Transverse colon (tissue), 4 donors: ENCODE measurements around the gene GPX7. TPM values are rescaled to one million over a fixed set of nuclear protein-coding genes. Genes with fewer than 3 reads are reported as not detected.

Experiments
- DNase-seq: peaks from one replicate; pipeline ENCODE4 v3.0.0-alpha.2; 2019
- H3K27ac ChIP-seq, 4 donors: fragments of 200-600 bp; sonication (generic); 2 replicates each; pipeline ENCODE4 v1.5.1; 2016 to 2018; ENCODE audit warnings: inconsistent platforms in 4 of 4
- H3K27me3 ChIP-seq: fragments of 200-600 bp; sonication (generic); 2 replicates; pipeline ENCODE4 v1.5.1; 2017; ENCODE audit warnings: inconsistent platforms
- H3K36me3 ChIP-seq, 4 donors: fragments of 200-600 bp; sonication (generic); 2 replicates each; pipeline ENCODE4 v1.5.1; 2017 to 2019; ENCODE audit warnings: inconsistent platforms in 4 of 4
- H3K4me1 ChIP-seq, 4 donors: fragments of 200-600 bp; sonication (generic); 2 replicates each; pipeline ENCODE4 v1.5.1; 2017 to 2020; ENCODE audit warnings: inconsistent platforms in 4 of 4
- H3K4me3 ChIP-seq, 4 donors: fragments of 200-600 bp; sonication (generic); 1 replicate in 1 of 4; 2 replicates in 3 of 4; pipeline versions ENCODE4 v1.5.1 to v1.6.1; 2017 to 2019; ENCODE audit warnings: inconsistent platforms in 4 of 4
- H3K9me3 ChIP-seq, 2 donors: fragments of 200-600 bp; sonication (generic); 2 replicates each; pipeline ENCODE4 v1.5.1; 2017 to 2019; ENCODE audit warnings: inconsistent platforms in 2 of 2
- EP300 ChIP-seq: sonication (generic); formaldehyde crosslinking; IDR thresholded peaks from one replicate; pipeline ENCODE4 v1.6.1; 2017; ENCODE audit warnings: antibody characterized with exemption, low read depth
- POLR2A ChIP-seq: fragments of 450-650 bp; IDR thresholded peaks from one replicate; pipeline ENCODE4 v1.6.1; 2016; ENCODE audit warnings: antibody characterized with exemption, mild to moderate bottlenecking, moderate library complexity
- POLR2AphosphoS5 ChIP-seq, 3 donors: sonication (generic); formaldehyde crosslinking; IDR thresholded peaks; one replicate each; pipeline ENCODE4 v1.6.1; 2016; ENCODE audit warnings: antibody characterized with exemption in 3 of 3
- WGBS, 2 donors: methylation state at CpG; one replicate each; pipeline ENCODE4 v1.1.5; 2018; ENCODE audit warnings: low coverage in 1 of 2; 5-methylcytosine and 5-hydroxymethylcytosine counted together
- in situ Hi-C, 4 donors: fragments of 200-750 bp; cut with MboI; loops; one replicate each; pipeline versions ENCODE4 v1.15.0 to v1.15.1; 2017; ENCODE audit warnings: low sequenced_read_pairs in 3 of 4, low pct_ligation_motif_present in 1 of 4, low pct_unique_long_range_greater_than_20kb in 1 of 4
- intact Hi-C: fragments of 100-400 bp; cut with DNase I; formaldehyde crosslinking; loops from one replicate; pipeline ENCODE4 v1.15.1; 2023; ENCODE audit warnings: low total_unique reads
- total RNA-seq, 4 donors: library from RNA; depleted of rRNA; stranded (reverse); fragments of >200 nt; gene quantifications; one replicate each; pipeline ENCODE4 v1.1.0, GENCODE V29; 2016
- TF ChIP-seq, protein P1 (sequence below), 5 experiments: fragments of 200-600 bp in 3 of 5; fragments of 450-650 bp in 2 of 5; sonication (generic) in 3 of 5; IDR thresholded peaks; 1 replicate in 2 of 5; 2 replicates in 3 of 5; pipeline ENCODE4 v1.5.1; 2016 to 2017; ENCODE audit warnings: antibody characterized with exemption in 5 of 5, inconsistent platforms in 3 of 5, mild to moderate bottlenecking in 2 of 5, moderate library complexity in 1 of 5

Gene GPX7
- total RNA-seq, 4 donors from 2014 or later = 3.3 to 16.5 (median 5.6) TPM

DNA sequence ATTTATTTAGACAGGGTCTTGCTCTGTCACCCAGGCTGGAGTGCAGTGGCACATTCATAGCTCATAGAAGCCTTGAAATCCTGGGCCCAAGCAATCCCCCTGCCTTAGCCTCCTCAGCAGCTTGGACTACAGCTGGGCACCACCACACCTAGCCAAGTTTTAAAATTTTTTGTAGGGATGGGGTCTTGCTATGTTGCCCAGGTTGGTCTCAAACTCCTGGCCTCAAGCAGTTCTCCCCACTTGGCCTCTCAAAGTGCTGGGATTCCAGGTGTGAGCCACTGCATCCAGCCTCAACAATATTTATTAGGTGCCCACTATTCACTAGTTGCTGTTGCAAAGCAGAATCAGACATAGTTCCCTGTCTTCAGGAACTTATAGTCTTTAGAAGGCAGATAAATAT lies 14.1 kb upstream of the GPX7 start:
- Histone ChIP-seq H3K27ac (no peak overlapping the region), H3K4me3 (no peak overlapping the region), H3K9me3 (no peaks in the 10 kb centered on the region), H3K27me3 (no peaks in the 10 kb centered on the region), H3K4me1 (no peaks in the 10 kb centered on the region), H3K36me3 (no peaks in the 10 kb centered on the region)
- DNase-seq = no peak
- TF ChIP-seq POLR2A (no peak), POLR2AphosphoS5 (IDR thresholded peaks at IDR 0.05) (no peak), EP300 (no peak)
- TF ChIP-seq, protein P1, sequence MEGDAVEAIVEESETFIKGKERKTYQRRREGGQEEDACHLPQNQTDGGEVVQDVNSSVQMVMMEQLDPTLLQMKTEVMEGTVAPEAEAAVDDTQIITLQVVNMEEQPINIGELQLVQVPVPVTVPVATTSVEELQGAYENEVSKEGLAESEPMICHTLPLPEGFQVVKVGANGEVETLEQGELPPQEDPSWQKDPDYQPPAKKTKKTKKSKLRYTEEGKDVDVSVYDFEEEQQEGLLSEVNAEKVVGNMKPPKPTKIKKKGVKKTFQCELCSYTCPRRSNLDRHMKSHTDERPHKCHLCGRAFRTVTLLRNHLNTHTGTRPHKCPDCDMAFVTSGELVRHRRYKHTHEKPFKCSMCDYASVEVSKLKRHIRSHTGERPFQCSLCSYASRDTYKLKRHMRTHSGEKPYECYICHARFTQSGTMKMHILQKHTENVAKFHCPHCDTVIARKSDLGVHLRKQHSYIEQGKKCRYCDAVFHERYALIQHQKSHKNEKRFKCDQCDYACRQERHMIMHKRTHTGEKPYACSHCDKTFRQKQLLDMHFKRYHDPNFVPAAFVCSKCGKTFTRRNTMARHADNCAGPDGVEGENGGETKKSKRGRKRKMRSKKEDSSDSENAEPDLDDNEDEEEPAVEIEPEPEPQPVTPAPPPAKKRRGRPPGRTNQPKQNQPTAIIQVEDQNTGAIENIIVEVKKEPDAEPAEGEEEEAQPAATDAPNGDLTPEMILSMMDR (IDR thresholded peaks at IDR 0.05) = no peak
- in situ Hi-C loops (no loop called here), intact Hi-C loops (no loop called here)

DNA sequence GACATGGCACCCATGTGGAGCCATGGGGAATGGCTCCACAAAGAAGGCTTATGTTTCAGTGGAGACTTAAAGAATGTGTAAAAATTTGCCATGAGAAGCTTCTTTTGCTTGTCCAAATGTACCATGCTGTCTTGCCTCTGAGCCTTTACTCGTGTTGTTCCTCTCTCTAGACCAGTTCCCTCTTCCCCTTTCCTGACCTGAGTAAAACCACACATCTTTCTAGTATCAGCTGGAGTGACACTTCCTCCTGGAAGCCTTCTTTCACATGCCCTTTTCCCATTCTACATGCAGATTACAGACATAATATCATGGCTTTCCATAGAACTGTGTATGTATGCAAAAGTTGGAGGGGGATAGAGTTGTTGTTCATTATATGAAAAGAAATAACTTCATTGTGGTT lies 13.6 kb upstream of the GPX7 start:
- intact Hi-C loops (no loop called here), in situ Hi-C loops (no loop called here)
- 33 to 41% methylated on average over 1 of the region's 1 CpG for WGBS, 2 donors
- Histone ChIP-seq H3K27ac (no peak overlapping the region), H3K27me3 (no peaks in the 10 kb centered on the region), H3K9me3 (no peaks in the 10 kb centered on the region), H3K4me3 (no peak overlapping the region), H3K36me3 (no peaks in the 10 kb centered on the region), H3K4me1 (no peaks in the 10 kb centered on the region)
- no peak for DNase-seq
- TF ChIP-seq POLR2A (no peak), POLR2AphosphoS5 (IDR thresholded peaks at IDR 0.05) (no peak), EP300 (no peak)
- TF ChIP-seq, protein P1 (IDR thresholded peaks at IDR 0.05) = no peak

DNA sequence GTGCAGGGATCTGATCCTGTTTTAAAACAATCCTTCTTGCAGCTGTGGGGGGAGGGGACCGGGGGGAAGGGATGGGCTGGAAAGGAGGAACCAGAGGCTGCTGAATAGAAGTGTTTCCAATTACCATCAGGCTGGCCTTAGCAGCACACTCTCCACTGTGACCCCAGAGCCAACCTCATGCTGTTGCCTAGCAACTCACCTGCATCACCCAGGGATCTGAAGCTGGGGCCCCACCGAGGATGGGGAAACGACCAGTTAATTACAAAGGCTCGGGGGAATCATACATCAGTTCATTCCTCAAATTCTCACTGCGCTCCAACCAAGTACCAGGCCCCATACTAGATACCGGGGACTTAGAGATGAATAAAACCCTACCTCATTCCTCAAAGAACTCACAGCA lies 11.9 kb upstream of the GPX7 start:
- Histone ChIP-seq H3K36me3 (no peaks in the 10 kb centered on the region), H3K27ac (no peak overlapping the region), H3K27me3 (no peaks in the 10 kb centered on the region), H3K4me3 (no peak overlapping the region), H3K9me3 (no peaks in the 10 kb centered on the region), H3K4me1 (no peaks in the 10 kb centered on the region)
- no peak for DNase-seq
- in situ Hi-C loops = no loop called here
- intact Hi-C loops = no loop called here
- 38 to 60% methylated on average over 1 to 6 of the region's 6 CpGs for WGBS, 2 donors
- TF ChIP-seq POLR2AphosphoS5 (IDR thresholded peaks at IDR 0.05) (no peak), EP300 (no peak), POLR2A (no peak)
- TF ChIP-seq, protein P1 (IDR thresholded peaks at IDR 0.05) = no peak

DNA sequence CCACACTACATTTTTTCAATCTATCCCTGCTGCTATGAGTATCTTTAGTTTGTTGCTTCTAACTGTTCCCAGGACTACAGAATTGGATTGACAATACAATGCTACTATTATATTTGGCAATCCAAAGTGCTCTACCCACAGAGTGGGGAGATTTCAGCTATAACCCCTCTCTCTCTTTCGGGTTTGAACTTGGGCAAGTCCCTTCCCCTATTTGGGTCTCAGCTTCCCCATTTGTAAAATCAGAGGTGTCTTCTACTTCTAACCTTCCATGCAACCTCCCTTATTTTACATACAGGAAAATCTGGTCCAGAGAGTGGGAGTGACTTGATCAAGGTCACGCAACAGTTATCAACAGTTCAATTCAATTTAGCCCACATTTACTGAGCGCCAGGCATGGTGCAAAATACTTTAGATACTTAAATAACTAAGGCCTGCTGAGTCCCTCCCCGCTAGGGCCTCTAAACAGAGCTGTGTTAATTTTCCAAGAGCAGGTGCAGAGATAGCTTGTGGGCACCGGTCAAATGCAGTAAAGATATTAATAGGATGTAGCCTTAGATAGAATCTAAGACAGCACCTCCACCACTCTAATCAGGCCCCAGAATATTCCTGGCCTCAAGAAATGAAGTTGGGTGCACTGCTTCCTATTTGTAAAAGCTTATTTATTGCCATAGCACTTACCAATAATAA lies 9.4 kb upstream of the GPX7 start:
- intact Hi-C loops (no loop called here), in situ Hi-C loops (no loop called here)
- TF ChIP-seq POLR2A = no peak
- TF ChIP-seq, protein P1 (IDR thresholded peaks at IDR 0.05) = no peak
- no peak for TF ChIP-seq POLR2AphosphoS5 (IDR thresholded peaks at IDR 0.05)
- TF ChIP-seq EP300 = no peak
- Histone ChIP-seq H3K4me3 (no peak overlapping the region), H3K27ac (no peak overlapping the region), H3K4me1 (no peaks in the 10 kb centered on the region), H3K9me3 (no peaks in the 10 kb centered on the region), H3K36me3 (no peaks in the 10 kb centered on the region), H3K27me3 (no peaks in the 10 kb centered on the region)
- no peak for DNase-seq
- WGBS, 2 donors = 70 to 79% methylated on average over 3 to 5 of the region's 5 CpGs
